Measurements from ENCODE around the gene ALB. TPM values are rescaled to one million over a fixed set of nuclear protein-coding genes. Genes with fewer than 3 reads are reported as not detected.
A peak's percentile ranks its signal among the peaks of the same experiment; 100 is the strongest.

The ALB gene
- polyA plus RNA-seq, 3 donors = not detected

- Mint-ChIP-seq H3K27ac (no peak overlapping the region), H3K4me1 (no peaks in the 10 kb centered on the region), H3K27me3 (ENCODE audit: low read depth in 3 of 3) (peaks cover 0 to 1% (median 1%) of the 10 kb centered on the region in 3 donors), H3K4me3 (no peak overlapping the region), H3K9me3 (peaks cover 0 to 2% (median 0%) of the 10 kb centered on the region in 7 donors), H3K36me3 (no peaks in the 10 kb centered on the region)
- Histone ChIP-seq H3K79me2 (ENCODE audit: insufficient read depth, low read length) (no peaks in the 10 kb centered on the region), H3K36me3 (replicated peaks in 1 of 2; ENCODE audit: control insufficient read depth in 1 of 2, insufficient read depth in 2 of 2, low read length in 2 of 2) (no peaks in the 10 kb centered on the region), H4K20me1 (ENCODE audit: insufficient read depth, low read length) (no peaks in the 10 kb centered on the region), H3K27me3 (ENCODE audit: control insufficient read depth in 2 of 2, insufficient read depth in 2 of 2, low read length in 2 of 2) (no peaks in the 10 kb centered on the region), H3K9me3 (replicated peaks in 1 of 2; ENCODE audit: control insufficient read depth in 1 of 2, insufficient read depth in 1 of 2, low read length in 2 of 2) (no peaks in the 10 kb centered on the region), H3K4me1 (ENCODE audit: control insufficient read depth in 1 of 2, insufficient read depth in 2 of 2, low read length in 2 of 2) (no peaks in the 10 kb centered on the region), H3K4me3 (replicated peaks in 1 of 3; ENCODE audit: low read depth in 2 of 3, low read length in 3 of 3) (no peak overlapping the region), H3K4me2 (replicated peaks; ENCODE audit: extremely low read depth, low read length, poor library complexity, severe bottlenecking) (no peak overlapping the region), H2AFZ (ENCODE audit: insufficient read depth, low read depth, low read length, poor library complexity, severe bottlenecking) (no peak overlapping the region), H3K27ac (ENCODE audit: low read depth in 1 of 2, low read length in 2 of 2) (no peak overlapping the region), H3K9ac (ENCODE audit: insufficient read depth, low read length, poor library complexity, severe bottlenecking) (no peak overlapping the region)
- TF ChIP-seq CTCF (IDR thresholded peaks at IDR 0.05) = no peak
- 100% methylated on average over 1 of the region's 4 CpGs for WGBS (ENCODE audit: insufficient coverage)
- intact Hi-C loops (cut with micrococcal nuclease) = no loop called here
- no peak for DNase-seq
These were observed 54.3 kb downstream of the ALB start for GRCh38 chr4:73458184-73459047.

GRCh38 chr4:73459048-73459421, 54.9 kb downstream of the ALB start:
- no peaks in the 10 kb centered on the region for H3K36me3 Mint-ChIP-seq
- peaks cover 0 to 2% (median 0%) of the 10 kb centered on the region in 7 donors for H3K9me3 Mint-ChIP-seq
- no peaks in the 10 kb centered on the region for H3K79me2 ChIP-seq (ENCODE audit: insufficient read depth, low read length)
- intact Hi-C loops (cut with micrococcal nuclease) = no loop called here
- H3K9ac ChIP-seq (ENCODE audit: insufficient read depth, low read length, poor library complexity, severe bottlenecking) = no peak overlapping the region
- no peak for TF ChIP-seq CTCF (IDR thresholded peaks at IDR 0.05)
- H3K27me3 ChIP-seq (ENCODE audit: control insufficient read depth in 2 of 2, insufficient read depth in 2 of 2, low read length in 2 of 2) = no peaks in the 10 kb centered on the region
- no peak for DNase-seq
- no peak overlapping the region for H2AFZ ChIP-seq (ENCODE audit: insufficient read depth, low read depth, low read length, poor library complexity, severe bottlenecking)
- H3K27ac ChIP-seq (ENCODE audit: low read depth in 1 of 2, low read length in 2 of 2) = no peak overlapping the region
- 60% methylated on average over 2 of the region's 3 CpGs for WGBS (ENCODE audit: insufficient coverage)
- peak overlapping the region in 1 of 7 donors; percentile 28 for H3K27ac Mint-ChIP-seq
- H3K4me3 Mint-ChIP-seq = no peak overlapping the region
- no peaks in the 10 kb centered on the region for H3K36me3 ChIP-seq (replicated peaks in 1 of 2; ENCODE audit: control insufficient read depth in 1 of 2, insufficient read depth in 2 of 2, low read length in 2 of 2)
- no peak overlapping the region for H3K4me2 ChIP-seq (replicated peaks; ENCODE audit: extremely low read depth, low read length, poor library complexity, severe bottlenecking)
- H3K27me3 Mint-ChIP-seq (ENCODE audit: low read depth in 3 of 3) = peaks cover 0 to 1% (median 1%) of the 10 kb centered on the region in 3 donors
- no peaks in the 10 kb centered on the region for H3K4me1 Mint-ChIP-seq
- no peak overlapping the region for H3K4me3 ChIP-seq (replicated peaks in 1 of 3; ENCODE audit: low read depth in 2 of 3, low read length in 3 of 3)
- no peaks in the 10 kb centered on the region for H3K4me1 ChIP-seq (ENCODE audit: control insufficient read depth in 1 of 2, insufficient read depth in 2 of 2, low read length in 2 of 2)
- H3K9me3 ChIP-seq (replicated peaks in 1 of 2; ENCODE audit: control insufficient read depth in 1 of 2, insufficient read depth in 1 of 2, low read length in 2 of 2) = no peaks in the 10 kb centered on the region
- no peaks in the 10 kb centered on the region for H4K20me1 ChIP-seq (ENCODE audit: insufficient read depth, low read length)
